ENCODE measurements around the gene MRPL51. TPM values are rescaled to one million over a fixed set of nuclear protein-coding genes. Genes with fewer than 3 reads are reported as not detected.

Gene MRPL51
- total RNA-seq: 10 to 100 TPM; 32.8 to 48.3 (median 45.4) TPM
- total RNA-seq (2013): 88.4 TPM

DNA sequence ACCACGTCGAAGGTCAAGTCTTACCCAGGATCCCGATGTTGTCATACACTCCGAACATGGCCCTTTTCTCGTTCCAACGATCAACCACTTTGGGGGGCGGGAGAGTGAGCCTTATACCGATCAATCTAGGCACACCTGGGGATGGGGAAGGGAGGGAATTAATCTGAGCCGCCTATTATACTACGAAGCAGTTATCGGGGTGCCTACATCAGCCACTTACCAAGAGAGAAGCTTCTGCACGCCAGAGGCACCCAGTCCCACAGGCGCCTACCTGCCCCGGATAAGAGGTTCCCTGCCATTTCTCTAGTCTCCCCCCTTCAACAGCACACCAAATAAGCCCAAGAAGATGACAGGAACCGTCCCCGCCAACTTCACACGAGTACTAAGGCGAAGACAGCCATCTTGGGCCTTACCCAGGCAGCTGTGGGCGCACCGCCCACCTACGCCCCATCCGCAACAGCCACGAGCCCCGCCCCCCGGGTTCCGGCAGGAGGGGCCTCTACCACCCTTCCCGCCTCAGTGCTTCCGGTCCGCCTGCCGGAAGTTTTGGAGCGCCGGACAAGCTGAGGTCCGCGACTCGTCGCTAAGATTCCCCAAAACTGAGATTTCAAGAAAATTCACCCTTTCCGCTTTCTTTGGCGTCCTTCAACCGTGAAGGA, at the start of gene MRPL51:
MRPL51 (minus strand) TSS at position 425 of the 659 bp plus-strand sequence; CDS start at position 299, 126 bp downstream.
- TF ChIP-seq, protein P1, sequence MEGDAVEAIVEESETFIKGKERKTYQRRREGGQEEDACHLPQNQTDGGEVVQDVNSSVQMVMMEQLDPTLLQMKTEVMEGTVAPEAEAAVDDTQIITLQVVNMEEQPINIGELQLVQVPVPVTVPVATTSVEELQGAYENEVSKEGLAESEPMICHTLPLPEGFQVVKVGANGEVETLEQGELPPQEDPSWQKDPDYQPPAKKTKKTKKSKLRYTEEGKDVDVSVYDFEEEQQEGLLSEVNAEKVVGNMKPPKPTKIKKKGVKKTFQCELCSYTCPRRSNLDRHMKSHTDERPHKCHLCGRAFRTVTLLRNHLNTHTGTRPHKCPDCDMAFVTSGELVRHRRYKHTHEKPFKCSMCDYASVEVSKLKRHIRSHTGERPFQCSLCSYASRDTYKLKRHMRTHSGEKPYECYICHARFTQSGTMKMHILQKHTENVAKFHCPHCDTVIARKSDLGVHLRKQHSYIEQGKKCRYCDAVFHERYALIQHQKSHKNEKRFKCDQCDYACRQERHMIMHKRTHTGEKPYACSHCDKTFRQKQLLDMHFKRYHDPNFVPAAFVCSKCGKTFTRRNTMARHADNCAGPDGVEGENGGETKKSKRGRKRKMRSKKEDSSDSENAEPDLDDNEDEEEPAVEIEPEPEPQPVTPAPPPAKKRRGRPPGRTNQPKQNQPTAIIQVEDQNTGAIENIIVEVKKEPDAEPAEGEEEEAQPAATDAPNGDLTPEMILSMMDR (IDR thresholded peaks at IDR 0.05): no peak
- Histone ChIP-seq H3K36me3 (ENCODE audit: control insufficient read depth, insufficient read depth, low read length) (peaks cover 22% of the 10 kb centered on the region), H3K4me1 (ENCODE audit: control insufficient read depth, insufficient read depth, low read length) (peaks cover 22% of the 10 kb centered on the region), H3K27ac (ENCODE audit: low read length) (peak within 1 kb of the TSS; percentile 88), H3K4me3 (ENCODE audit: low read length) (peak within 1 kb of the TSS; percentile 81), H3K27me3 (ENCODE audit: control insufficient read depth, insufficient read depth, low read length) (no peaks in the 10 kb centered on the region), H3K9me3 (ENCODE audit: control insufficient read depth, insufficient read depth, low read length) (no peaks in the 10 kb centered on the region)
- H3K4me3 Mint-ChIP-seq: peak within 1 kb of the TSS; percentile 94
- under 1% methylated on average over 34 of the region's 39 CpGs for WGBS (ENCODE audit: insufficient coverage)
- DNase-seq (peak; percentile 88 to 97), ATAC-seq (peak; percentile 60 to 84 (median 76))
- H3K4me1 Mint-ChIP-seq: peaks cover 38% of the 10 kb centered on the region in 2 donors
- intact Hi-C loops (cut with micrococcal nuclease): loop anchor here (1.0 to 10.0 kb wide), 4 partner anchors 39 to 192 kb away; partner anchors contain the start of genes TAPBPL and ZNF384
- peak within 1 kb of the TSS; percentile 97 for H3K27ac Mint-ChIP-seq
- H3K27me3 Mint-ChIP-seq (ENCODE audit: low read depth in 2 of 2): no peaks in the 10 kb centered on the region
- H3K9me3 Mint-ChIP-seq: no peaks in the 10 kb centered on the region
- no peaks in the 10 kb centered on the region for H3K36me3 Mint-ChIP-seq

DNA sequence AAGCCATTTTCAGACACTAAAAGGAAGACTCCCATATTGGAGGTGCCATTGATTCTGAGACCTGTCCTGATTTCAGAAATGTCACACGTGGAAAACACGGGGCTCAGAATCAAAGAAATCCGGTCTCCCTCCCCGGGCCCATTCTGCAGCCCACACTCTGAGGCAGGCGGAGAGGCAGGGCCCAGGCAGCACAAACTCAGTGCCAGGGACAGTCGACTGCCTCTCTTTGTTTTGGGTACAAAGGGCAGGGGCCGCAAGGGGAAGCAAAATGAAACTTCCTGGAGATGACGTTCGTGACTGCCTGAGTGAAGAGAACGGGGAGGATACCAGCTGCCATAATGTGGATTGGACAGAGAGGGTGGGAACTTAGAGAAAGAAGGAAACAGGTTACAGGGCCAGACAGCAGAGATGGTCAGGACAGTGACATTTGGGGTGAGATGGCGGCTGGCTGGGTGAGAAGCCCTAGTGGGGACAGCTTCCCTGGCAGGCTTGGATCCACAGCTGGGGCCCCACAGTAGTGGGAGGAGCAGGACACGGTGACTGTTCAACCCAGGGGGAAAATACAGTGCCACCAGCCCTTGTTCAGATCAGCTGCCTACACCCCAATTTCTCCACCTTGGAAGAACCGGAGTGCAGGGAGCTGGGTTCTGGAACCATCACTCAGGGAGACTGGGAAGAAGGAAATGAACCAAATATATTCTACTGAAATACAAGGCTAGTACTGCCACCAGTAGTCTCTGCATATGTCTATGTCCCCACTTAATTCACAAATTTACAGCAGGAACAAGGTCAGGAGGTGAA, 49.3 kb upstream of the MRPL51 start:
- Histone ChIP-seq H3K27me3 (ENCODE audit: control insufficient read depth, insufficient read depth, low read length) (no peaks in the 10 kb centered on the region), H3K36me3 (ENCODE audit: control insufficient read depth, insufficient read depth, low read length) (peaks cover 53% of the 10 kb centered on the region), H3K9me3 (ENCODE audit: control insufficient read depth, insufficient read depth, low read length) (no peaks in the 10 kb centered on the region), H3K27ac (ENCODE audit: low read length) (no peak overlapping the region), H3K4me1 (ENCODE audit: control insufficient read depth, insufficient read depth, low read length) (peaks cover 19% of the 10 kb centered on the region), H3K4me3 (ENCODE audit: low read length) (no peak overlapping the region)
- TF ChIP-seq, protein P1 (IDR thresholded peaks at IDR 0.05): no peak
- 96% methylated on average over 13 of the region's 13 CpGs for WGBS (ENCODE audit: insufficient coverage)
- Mint-ChIP-seq H3K4me1 (peaks cover 15 to 19% of the 10 kb centered on the region in 2 donors), H3K27me3 (ENCODE audit: low read depth in 2 of 2) (no peaks in the 10 kb centered on the region), H3K9me3 (no peaks in the 10 kb centered on the region), H3K36me3 (no peaks in the 10 kb centered on the region), H3K27ac (peak overlapping the region in 1 of 2 donors; percentile 39), H3K4me3 (no peak overlapping the region)
- ATAC-seq (no peak), DNase-seq (peak in 1 of 2 donors; percentile 34)
- intact Hi-C loops (cut with micrococcal nuclease): no loop called here

DNA sequence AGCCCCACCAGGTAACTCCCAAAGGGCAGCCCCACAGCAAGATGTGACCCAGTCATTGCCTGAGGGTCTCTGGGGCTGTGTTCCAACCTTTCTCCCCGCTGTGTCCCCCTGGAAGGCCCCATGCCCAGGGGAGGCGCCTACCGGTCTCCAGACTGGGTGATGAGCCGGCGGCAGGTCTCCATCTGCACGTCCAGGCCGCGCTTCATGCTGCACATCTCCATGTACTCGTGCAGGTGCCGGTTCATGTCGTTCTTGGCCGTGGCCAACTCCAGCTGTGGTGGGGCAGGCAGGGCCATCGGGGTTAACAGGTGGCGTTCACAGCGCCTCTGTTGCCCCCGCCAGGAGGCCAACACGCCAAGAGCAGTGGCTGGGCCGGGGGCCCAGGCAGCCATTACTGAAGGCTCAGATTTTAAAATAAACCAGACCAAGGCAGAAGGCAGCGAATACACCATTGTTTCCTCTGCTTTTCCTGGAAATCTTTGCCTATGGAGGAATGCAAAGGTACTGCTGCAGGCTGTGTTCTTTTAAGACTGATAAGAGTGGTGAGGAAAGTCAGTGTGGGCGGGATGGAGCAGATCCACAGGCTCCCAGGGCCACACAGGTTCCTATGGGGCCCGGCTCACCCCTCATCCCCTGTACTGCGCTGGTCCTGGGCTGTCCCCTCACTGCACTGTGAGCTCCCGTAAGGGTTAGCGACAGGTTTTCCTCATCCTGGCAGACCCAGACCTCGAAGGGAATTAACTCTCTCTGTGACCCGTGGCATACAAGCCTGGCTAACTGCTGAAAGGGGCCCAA, 48.5 kb upstream of the MRPL51 start:
- H3K27me3 Mint-ChIP-seq (ENCODE audit: low read depth in 2 of 2): no peaks in the 10 kb centered on the region
- H3K27ac ChIP-seq (ENCODE audit: low read length): no peak overlapping the region
- no peak overlapping the region for H3K4me3 Mint-ChIP-seq
- peak overlapping the region in 1 of 2 donors; percentile 39 for H3K27ac Mint-ChIP-seq
- H3K27me3 ChIP-seq (ENCODE audit: control insufficient read depth, insufficient read depth, low read length): no peaks in the 10 kb centered on the region
- no peak overlapping the region for H3K4me3 ChIP-seq (ENCODE audit: low read length)
- H3K9me3 Mint-ChIP-seq: no peaks in the 10 kb centered on the region
- peaks cover 16 to 21% of the 10 kb centered on the region in 2 donors for H3K4me1 Mint-ChIP-seq
- TF ChIP-seq, protein P1 (IDR thresholded peaks at IDR 0.05): no peak
- DNase-seq (no peak), ATAC-seq (no peak)
- peaks cover 28% of the 10 kb centered on the region for H3K4me1 ChIP-seq (ENCODE audit: control insufficient read depth, insufficient read depth, low read length)
- H3K36me3 Mint-ChIP-seq: no peaks in the 10 kb centered on the region
- WGBS (ENCODE audit: insufficient coverage): 92% methylated on average over 26 of the region's 26 CpGs
- peaks cover 53% of the 10 kb centered on the region for H3K36me3 ChIP-seq (ENCODE audit: control insufficient read depth, insufficient read depth, low read length)
- intact Hi-C loops (cut with micrococcal nuclease): no loop called here
- no peaks in the 10 kb centered on the region for H3K9me3 ChIP-seq (ENCODE audit: control insufficient read depth, insufficient read depth, low read length)
